ENCODE data around the gene GNMT.

Gene GNMT

DNA sequence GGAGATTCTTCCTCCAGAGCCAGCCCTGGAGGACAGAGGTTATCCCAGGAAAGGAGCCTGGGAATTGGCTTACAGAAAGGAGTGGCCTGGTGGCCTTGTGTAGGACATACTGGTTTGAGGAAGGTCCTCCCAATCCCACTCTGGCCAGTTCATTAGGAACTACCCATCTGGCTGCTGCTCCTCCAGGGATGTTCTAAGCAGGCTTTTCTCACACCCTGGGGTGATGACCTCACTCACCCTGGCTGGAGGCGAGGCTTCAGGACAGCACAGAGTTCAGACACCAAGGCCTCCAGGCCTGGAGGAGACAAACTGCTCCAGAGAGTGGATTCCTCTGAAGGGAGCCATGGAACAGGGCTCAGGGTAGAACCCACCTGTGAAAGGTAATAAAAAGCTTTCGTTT is 8.9 kb downstream of the GNMT start:
- H4K20me1 ChIP-seq (ENCODE audit: insufficient read depth, low read length, poor library complexity, severe bottlenecking) = no peaks in the 10 kb centered on the region

DNA sequence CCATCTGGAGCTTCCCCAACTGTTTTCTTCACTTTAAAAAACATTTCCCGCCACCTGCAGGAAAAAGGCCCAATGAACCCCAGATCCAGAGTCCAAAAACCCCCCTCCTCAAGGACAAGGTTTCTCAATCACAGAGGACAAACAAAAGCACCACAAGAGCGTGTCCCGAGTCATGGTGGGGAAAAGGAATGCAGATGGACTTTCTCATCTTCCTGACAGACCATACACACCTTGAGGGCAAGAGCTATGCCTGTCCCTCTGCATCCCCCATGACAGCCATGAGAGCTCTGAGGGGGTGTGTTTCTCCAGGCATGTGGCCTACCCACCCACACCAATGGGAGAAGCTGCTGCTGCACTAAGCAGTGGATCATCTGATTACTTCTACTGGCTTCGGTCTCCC is 9.4 kb downstream of the GNMT start:
- H2AFZ ChIP-seq (ENCODE audit: low read length) = no peak overlapping the region
- no peak overlapping the region for H3K9ac ChIP-seq (ENCODE audit: low read depth, low read length, poor library complexity, severe bottlenecking)
- H4K20me1 ChIP-seq (ENCODE audit: insufficient read depth, low read length, poor library complexity, severe bottlenecking) = no peaks in the 10 kb centered on the region
- no peaks in the 10 kb centered on the region for H3K9me3 ChIP-seq (ENCODE audit: insufficient read depth, low read depth, low read length)
- TF ChIP-seq EZH2phosphoT487 (IDR thresholded peaks at IDR 0.05; ENCODE audit: borderline replicate concordance) = no peak
- TF ChIP-seq, protein P1, sequence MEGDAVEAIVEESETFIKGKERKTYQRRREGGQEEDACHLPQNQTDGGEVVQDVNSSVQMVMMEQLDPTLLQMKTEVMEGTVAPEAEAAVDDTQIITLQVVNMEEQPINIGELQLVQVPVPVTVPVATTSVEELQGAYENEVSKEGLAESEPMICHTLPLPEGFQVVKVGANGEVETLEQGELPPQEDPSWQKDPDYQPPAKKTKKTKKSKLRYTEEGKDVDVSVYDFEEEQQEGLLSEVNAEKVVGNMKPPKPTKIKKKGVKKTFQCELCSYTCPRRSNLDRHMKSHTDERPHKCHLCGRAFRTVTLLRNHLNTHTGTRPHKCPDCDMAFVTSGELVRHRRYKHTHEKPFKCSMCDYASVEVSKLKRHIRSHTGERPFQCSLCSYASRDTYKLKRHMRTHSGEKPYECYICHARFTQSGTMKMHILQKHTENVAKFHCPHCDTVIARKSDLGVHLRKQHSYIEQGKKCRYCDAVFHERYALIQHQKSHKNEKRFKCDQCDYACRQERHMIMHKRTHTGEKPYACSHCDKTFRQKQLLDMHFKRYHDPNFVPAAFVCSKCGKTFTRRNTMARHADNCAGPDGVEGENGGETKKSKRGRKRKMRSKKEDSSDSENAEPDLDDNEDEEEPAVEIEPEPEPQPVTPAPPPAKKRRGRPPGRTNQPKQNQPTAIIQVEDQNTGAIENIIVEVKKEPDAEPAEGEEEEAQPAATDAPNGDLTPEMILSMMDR (conservative IDR thresholded peaks at IDR 0.05; ENCODE audit: low read length) = no peak
- H3K9me2 ChIP-seq (replicated peaks; ENCODE audit: low read depth, low read length) = no peaks in the 10 kb centered on the region
- H3K4me2 ChIP-seq (ENCODE audit: low read depth, low read length, poor library complexity, severe bottlenecking) = no peak overlapping the region
- no peaks in the 10 kb centered on the region for H3K79me2 ChIP-seq (ENCODE audit: insufficient read depth, low read length)
- no peaks in the 10 kb centered on the region for H3F3A ChIP-seq (ENCODE audit: low read depth)
- no peak overlapping the region for H3K4me3 ChIP-seq (ENCODE audit: low read length, poor library complexity, severe bottlenecking)
- H3K27me3 ChIP-seq (ENCODE audit: insufficient read depth, low read length, poor library complexity, severe bottlenecking) = no peaks in the 10 kb centered on the region
- no peaks in the 10 kb centered on the region for H3K4me1 ChIP-seq (ENCODE audit: insufficient read depth, low read length, poor library complexity, severe bottlenecking)
- no peaks in the 10 kb centered on the region for H3K36me3 ChIP-seq (ENCODE audit: insufficient read depth, low read length)

More for the DNA sequence above, 8.9 kb downstream of the GNMT start:
- no peak overlapping the region for H3K4me2 ChIP-seq (ENCODE audit: low read depth, low read length, poor library complexity, severe bottlenecking)
- no peak overlapping the region for H2AFZ ChIP-seq (ENCODE audit: low read length)
- no peaks in the 10 kb centered on the region for H3K4me1 ChIP-seq (ENCODE audit: insufficient read depth, low read length, poor library complexity, severe bottlenecking)
- no peak overlapping the region for H3K4me3 ChIP-seq (ENCODE audit: low read length, poor library complexity, severe bottlenecking)
- no peaks in the 10 kb centered on the region for H3K79me2 ChIP-seq (ENCODE audit: insufficient read depth, low read length)
- no peaks in the 10 kb centered on the region for H3K36me3 ChIP-seq (ENCODE audit: insufficient read depth, low read length)
- no peaks in the 10 kb centered on the region for H3K27me3 ChIP-seq (ENCODE audit: insufficient read depth, low read length, poor library complexity, severe bottlenecking)
- H3F3A ChIP-seq (ENCODE audit: low read depth) = no peaks in the 10 kb centered on the region
- no peaks in the 10 kb centered on the region for H3K9me2 ChIP-seq (replicated peaks; ENCODE audit: low read depth, low read length)
- no peaks in the 10 kb centered on the region for H3K9me3 ChIP-seq (ENCODE audit: insufficient read depth, low read depth, low read length)
- TF ChIP-seq, protein P1 (conservative IDR thresholded peaks at IDR 0.05; ENCODE audit: low read length) = no peak
- no peak for TF ChIP-seq EZH2phosphoT487 (IDR thresholded peaks at IDR 0.05; ENCODE audit: borderline replicate concordance)
- no peak overlapping the region for H3K9ac ChIP-seq (ENCODE audit: low read depth, low read length, poor library complexity, severe bottlenecking)

DNA sequence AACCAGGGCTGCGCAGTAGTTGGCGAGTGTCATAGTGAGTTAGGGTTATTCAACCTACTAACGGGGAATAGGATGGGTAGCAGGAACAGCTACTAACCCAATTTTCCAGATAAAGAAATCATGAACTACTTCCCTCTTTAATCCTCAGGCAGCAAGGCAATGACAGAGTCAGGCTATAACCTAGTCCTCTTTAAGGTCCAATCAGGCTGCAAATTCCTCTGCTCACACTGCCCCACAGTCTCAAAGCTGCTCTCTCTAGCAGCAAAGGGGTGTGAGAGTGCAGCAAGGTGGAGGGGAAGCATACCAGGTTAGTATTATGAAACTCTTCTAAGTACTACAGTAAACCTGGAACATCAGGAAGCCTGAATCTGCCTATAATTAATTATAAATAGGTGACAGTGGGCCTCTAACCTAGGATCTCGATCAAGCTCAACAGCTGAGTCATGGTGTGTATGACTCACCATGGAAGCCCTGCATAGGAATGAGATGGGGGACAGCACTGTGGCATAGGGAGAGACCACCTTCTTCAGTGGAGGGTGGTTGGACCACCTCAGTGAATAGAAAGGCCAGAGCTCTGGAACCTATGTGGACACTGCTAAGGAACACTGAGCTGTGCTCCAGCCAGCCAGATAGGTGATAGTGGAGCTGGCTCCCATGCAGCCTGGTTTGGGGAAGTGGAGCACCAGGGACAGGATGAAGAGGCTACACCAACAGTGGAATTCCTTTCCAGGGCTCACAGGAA is 10.5 kb downstream of the GNMT start:
- Histone ChIP-seq H3K4me3 (ENCODE audit: low read length, poor library complexity, severe bottlenecking) (no peak overlapping the region), H3K27me3 (ENCODE audit: insufficient read depth, low read length, poor library complexity, severe bottlenecking) (no peaks in the 10 kb centered on the region), H3K9ac (ENCODE audit: low read depth, low read length, poor library complexity, severe bottlenecking) (no peak overlapping the region), H3K4me1 (ENCODE audit: insufficient read depth, low read length, poor library complexity, severe bottlenecking) (no peaks in the 10 kb centered on the region), H4K20me1 (ENCODE audit: insufficient read depth, low read length, poor library complexity, severe bottlenecking) (no peaks in the 10 kb centered on the region), H3K9me3 (ENCODE audit: insufficient read depth, low read depth, low read length) (no peaks in the 10 kb centered on the region), H2AFZ (ENCODE audit: low read length) (no peak overlapping the region), H3K79me2 (ENCODE audit: insufficient read depth, low read length) (no peaks in the 10 kb centered on the region), H3K36me3 (ENCODE audit: insufficient read depth, low read length) (no peaks in the 10 kb centered on the region), H3K9me2 (replicated peaks; ENCODE audit: low read depth, low read length) (no peaks in the 10 kb centered on the region), H3F3A (ENCODE audit: low read depth) (no peaks in the 10 kb centered on the region), H3K4me2 (ENCODE audit: low read depth, low read length, poor library complexity, severe bottlenecking) (no peak overlapping the region)
- TF ChIP-seq, protein P1 (conservative IDR thresholded peaks at IDR 0.05; ENCODE audit: low read length) = no peak
- TF ChIP-seq EZH2phosphoT487 (IDR thresholded peaks at IDR 0.05; ENCODE audit: borderline replicate concordance) = no peak
